Endothelial cell of umbilical vein (primary cell): ENCODE results near the gene SLC25A20. TPM values are rescaled to one million over a fixed set of nuclear protein-coding genes. Genes with fewer than 3 reads are reported as not detected.

Experiments
- BruUV-seq: library from RNA; stranded (reverse); fragments of 400-500 nt; replicated peaks from 2 replicates; lab custom pipeline; 2021; lab: Mats Ljungman, UMichigan
- CTCF ChIA-PET: fragments of 300-600, 350-600 bp; sonication (Branson Sonifier 250); formaldehyde crosslinking; loops from one replicate; lab custom pipeline; 2021; ENCODE audit warnings: antibody characterized with exemption, inconsistent platforms; lab: Charles Lee
- POLR2A ChIA-PET: fragments of 300-600, 350-600 bp; sonication (Branson Sonifier 250); formaldehyde crosslinking; loops from one replicate; lab custom pipeline; 2021; ENCODE audit warnings: antibody characterized with exemption, inconsistent platforms; lab: Charles Lee
- DNase-seq: peaks from one replicate; pipeline ENCODE4 v3.0.0-alpha.2; 2011; ENCODE audit warnings: low read depth, low spot score
- FAIRE-seq: peaks from 2 replicates; lab custom pipeline; 2011; peaks lifted over from hg19 to GRCh38; lab: Jason Lieb, UNC
- H2AFZ ChIP-seq: 2 replicates; pipeline ENCODE4 v1.6.0; 2012; ENCODE audit warnings: low read depth, low read length, control low read depth, inconsistent platforms
- H3K27ac ChIP-seq: 2 replicates; pipeline ENCODE4 v1.5.1; 2011; ENCODE audit warnings: low read depth, mild to moderate bottlenecking, control low read depth, low read length, moderate library complexity; ENCODE audit not compliant: insufficient read depth
- H3K27me3 ChIP-seq, 2 experiments: 2 replicates each; pipeline versions ENCODE4 v1.6.0 to v1.6.1; 2011; ENCODE audit warnings: low read length in 2 of 2, mixed read lengths in 1 of 2; ENCODE audit not compliant: control insufficient read depth in 2 of 2, insufficient read depth in 2 of 2
- H3K36me3 ChIP-seq, 2 experiments: 2 replicates in 1 of 2; 3 replicates in 1 of 2; pipeline ENCODE4 v1.5.1; 2011; ENCODE audit warnings: low read length in 2 of 2, mild to moderate bottlenecking in 1 of 2, moderate library complexity in 1 of 2; ENCODE audit not compliant: control insufficient read depth in 2 of 2, insufficient read depth in 2 of 2; ENCODE audit errors: extremely low read depth in 1 of 2
- H3K4me1 ChIP-seq: 3 replicates; pipeline ENCODE4 v1.5.1; 2011; ENCODE audit warnings: mild to moderate bottlenecking, low read length; ENCODE audit not compliant: control insufficient read depth, insufficient read depth; ENCODE audit errors: extremely low read depth
- H3K4me2 ChIP-seq: 2 replicates; pipeline ENCODE4 v1.6.1; 2011; ENCODE audit warnings: low read length, control low read depth, mixed read lengths; ENCODE audit not compliant: insufficient read depth
- H3K4me3 ChIP-seq, 3 experiments: fragments of 200-600 bp in 1 of 3; sonication (generic), shearing (Covaris generic) in 1 of 3; replicated peaks in 1 of 3; 2 replicates each; pipeline ENCODE4 v1.5.1; 2011 to 2016; ENCODE audit warnings: control low read depth in 3 of 3, low read length in 3 of 3, mild to moderate bottlenecking in 2 of 3, inconsistent platforms in 1 of 3, low read depth in 1 of 3, moderate library complexity in 1 of 3; ENCODE audit not compliant: insufficient read depth in 1 of 3
- H3K79me2 ChIP-seq: 2 replicates; pipeline ENCODE4 v1.6.0; 2012; ENCODE audit warnings: low read length, inconsistent platforms; ENCODE audit not compliant: control insufficient read depth, insufficient read depth
- H3K9ac ChIP-seq: replicated peaks from 2 replicates; pipeline ENCODE3; 2011; ENCODE audit warnings: low read length, control low read depth; ENCODE audit not compliant: insufficient read depth; ENCODE audit errors: extremely low read depth
- H3K9me1 ChIP-seq: replicated peaks from 3 replicates; pipeline ENCODE4 v1.6.0; 2011; ENCODE audit warnings: mild to moderate bottlenecking, low read length; ENCODE audit not compliant: control insufficient read depth, insufficient read depth; ENCODE audit errors: extremely low read depth
- H3K9me3 ChIP-seq: replicated peaks from 2 replicates; pipeline ENCODE4 v1.5.1; 2012; ENCODE audit warnings: low read length, inconsistent platforms; ENCODE audit not compliant: control insufficient read depth, insufficient read depth
- H4K20me1 ChIP-seq: replicated peaks from 2 replicates; pipeline ENCODE3; 2011; ENCODE audit warnings: mild to moderate bottlenecking, low read length; ENCODE audit not compliant: control insufficient read depth, insufficient read depth; ENCODE audit errors: extremely low read depth
- CTCF ChIP-seq, 2 donors: IDR thresholded peaks; 1 replicate in 1 of 2; 2 replicates in 1 of 2; pipeline ENCODE4 v1.5.1; 2011; ENCODE audit warnings: low read length in 2 of 2, mild to moderate bottlenecking in 2 of 2, moderate library complexity in 2 of 2, control low read depth in 1 of 2, inconsistent platforms in 1 of 2, low read depth in 1 of 2; ENCODE audit not compliant: insufficient read depth in 1 of 2; ENCODE audit errors: extremely low read depth in 1 of 2
- FOS ChIP-seq: IDR thresholded peaks from 2 replicates; pipeline ENCODE4 v1.6.1; 2011; ENCODE audit warnings: mild to moderate bottlenecking, low read length, moderate library complexity, borderline replicate concordance; ENCODE audit not compliant: insufficient read depth
- GATA2 ChIP-seq: IDR thresholded peaks from 2 replicates; pipeline ENCODE4 v1.7.0; 2011; ENCODE audit warnings: low read depth, mild to moderate bottlenecking, moderate library complexity, mixed read lengths, low read length; ENCODE audit not compliant: insufficient read length, insufficient read depth
- POLR2A ChIP-seq: IDR thresholded peaks from 2 replicates; pipeline ENCODE4 v1.6.1; 2012; ENCODE audit warnings: low read depth, mild to moderate bottlenecking, control low read depth, low read length
- POLR2AphosphoS5 ChIP-seq: IDR thresholded peaks from 2 replicates; pipeline ENCODE4 v1.6.1; 2012; ENCODE audit warnings: low read depth, mild to moderate bottlenecking, control low read depth, low read length, moderate library complexity; ENCODE audit not compliant: insufficient read depth
- dilution Hi-C: fragments of 300-500 bp; cut with MboI; formaldehyde crosslinking; loops from one replicate; pipeline ENCODE4 v1.15.0; 2019; ENCODE audit warnings: low sequenced_read_pairs; ENCODE audit not compliant: extremely low pct_ligation_motif_present
- intact Hi-C: fragments of 100-400 bp; cut with micrococcal nuclease; formaldehyde crosslinking; loops from one replicate; pipeline ENCODE4 v1.10.0; 2022
- polyA plus RNA-seq, 4 experiments: library from polyadenylated mRNA; depleted of rRNA in 3 of 4; stranded (reverse) in 3 of 4; unstranded in 1 of 4; fragments of >200 nt; gene quantifications; 2 replicates each; pipeline versions ENCODE4 v1.2.1 to v1.2.3, GENCODE V29; 2011 to 2012; ENCODE audit warnings: missing spikeins in 1 of 4
- total RNA-seq: library from RNA; stranded (reverse); gene quantifications from 2 replicates; pipeline ENCODE4 v1.2.3, GENCODE V29; 2021

SLC25A20 gene
- total and polyA plus RNA-seq, 2 donors (not counting 3 experiments of a cell fraction or from before 2014, with no cell fraction given): 7.9 to 11.0 TPM

GRCh38 chr3:48891606-48892005, 7.1 kb downstream of the SLC25A20 start:
- dilution Hi-C loops: no loop called here
- no TSS peak for BruUV-seq
- no peak overlapping the region for H3K4me2 ChIP-seq

More at GRCh38 chr3:48891606-48892005, 7.1 kb downstream of the SLC25A20 start:
- H3K27ac ChIP-seq: no peak overlapping the region
- no peaks in the 10 kb centered on the region for H3K9me1 ChIP-seq
- CTCF ChIA-PET: no interaction called here
- no peaks in the 10 kb centered on the region for H3K79me2 ChIP-seq
- no peaks in the 10 kb centered on the region for H3K36me3 ChIP-seq
- no peaks in the 10 kb centered on the region for H3K9me3 ChIP-seq
- FAIRE-seq (no peak), DNase-seq (no peak)
- no peaks in the 10 kb centered on the region for H3K27me3 ChIP-seq
- H4K20me1 ChIP-seq: no peaks in the 10 kb centered on the region
- H3K4me1 ChIP-seq: no peaks in the 10 kb centered on the region
- H3K9ac ChIP-seq: no peak overlapping the region
- TF ChIP-seq POLR2A: no peak
- TF ChIP-seq GATA2: no peak
- TF ChIP-seq FOS: no peak
- no peak for TF ChIP-seq CTCF (IDR thresholded peaks at IDR 0.05; ENCODE audit: extremely low read depth in 1 of 2, insufficient read depth in 1 of 2, low read depth in 1 of 2, low read length in 2 of 2)
- TF ChIP-seq POLR2AphosphoS5: no peak
- no peak overlapping the region for H2AFZ ChIP-seq
- intact Hi-C loops: no loop called here
- POLR2A ChIA-PET: no interaction called here
- H3K4me3 ChIP-seq: no peak overlapping the region
